ENCODE results near the gene RP2.
A peak's percentile ranks its signal among the peaks of the same experiment; 100 is the strongest.

The RP2 gene

GRCh38 chrX:46838974-46839480 is 2.2 kb downstream of the RP2 start:
- no peak for DNase-seq
- intact Hi-C loops (cut with DNase I), result no loop called here

- intact Hi-C loops (cut with DNase I), result no loop called here
- DNase-seq, result no peak
Measured at GRCh38 chrX:46840946-46841345, 4.1 kb downstream of the RP2 start.

- DNase-seq, result peak in 33 of 42 donors; percentile 1 to 71 (median 35)
- intact Hi-C loops (cut with DNase I), result no loop called here
Measured at GRCh38 chrX:46841346-46841745, 4.5 kb downstream of the RP2 start.

GRCh38 chrX:46844913-46845312 is 8.1 kb downstream of the RP2 start:
- intact Hi-C loops (cut with DNase I), result no loop called here
- no peak for DNase-seq

- intact Hi-C loops (cut with DNase I), result no loop called here
Measured at GRCh38 chrX:46849933-46850332, 13.1 kb downstream of the RP2 start.

GRCh38 chrX:46850771-46851170 is 13.9 kb downstream of the RP2 start:
- intact Hi-C loops (cut with DNase I), result no loop called here
- no peak for DNase-seq

More at GRCh38 chrX:46849933-46850332, 13.1 kb downstream of the RP2 start:
- no peak for DNase-seq

GRCh38 chrX:46856483-46856882 is 19.6 kb downstream of the RP2 start:
- no peak for DNase-seq
- intact Hi-C loops (cut with DNase I), result no loop called here

GRCh38 chrX:46860557-46860956 is 23.7 kb downstream of the RP2 start:
- intact Hi-C loops (cut with DNase I), result no loop called here
- DNase-seq, result no peak

GRCh38 chrX:46863072-46863471 is 26.2 kb downstream of the RP2 start:
- DNase-seq, result no peak
- intact Hi-C loops (cut with DNase I), result no loop called here

GRCh38 chrX:46864606-46865005 is 27.8 kb downstream of the RP2 start:
- intact Hi-C loops (cut with DNase I), result no loop called here
- DNase-seq, result no peak

GRCh38 chrX:46865281-46865680 is 28.4 kb downstream of the RP2 start:
- no peak for DNase-seq
- intact Hi-C loops (cut with DNase I), result no loop called here

GRCh38 chrX:46866726-46867125 is 29.9 kb downstream of the RP2 start:
- DNase-seq, result no peak
- intact Hi-C loops (cut with DNase I), result no loop called here

GRCh38 chrX:46873746-46874145 is 36.9 kb downstream of the RP2 start:
- no peak for DNase-seq
- intact Hi-C loops (cut with DNase I), result no loop called here

GRCh38 chrX:46876901-46877300 is 40.1 kb downstream of the RP2 start:
- no peak for DNase-seq
- intact Hi-C loops (cut with DNase I), result no loop called here

- no peak for DNase-seq
- intact Hi-C loops (cut with DNase I), result no loop called here
Measured at GRCh38 chrX:46882266-46882665, 45.4 kb downstream of the RP2 start.

- DNase-seq, result no peak
- intact Hi-C loops (cut with DNase I), result no loop called here
Measured at GRCh38 chrX:46884799-46885198, 48.0 kb downstream of the RP2 start.

- intact Hi-C loops (cut with DNase I), result no loop called here
- DNase-seq, result no peak
Measured at GRCh38 chrX:46898207-46898606, 61.4 kb downstream of the RP2 start.

GRCh38 chrX:46903458-46904242 is 66.8 kb downstream of the RP2 start:
- intact Hi-C loops (cut with DNase I), result loop anchor here (2.0 kb wide), 1 partner anchor 127 kb away; no protein-coding TSS in a partner anchor
- peak; percentile 66 to 93 (median 84) for DNase-seq

GRCh38 chrX:46904626-46905025 is 67.8 kb downstream of the RP2 start:
- DNase-seq, result no peak
- intact Hi-C loops (cut with DNase I), result no loop called here

GRCh38 chrX:46910415-46910814 is 73.6 kb downstream of the RP2 start:
- intact Hi-C loops (cut with DNase I), result no loop called here
- DNase-seq, result no peak

GRCh38 chrX:46912098-46912602 is 75.3 kb downstream of the RP2 start, which contains the start of gene JADE3:
Gene JADE3, plus strand, starts transcription at chrX:46912421. Its CDS starts 72,474 bp downstream, at chrX:46984895.
- intact Hi-C loops (cut with DNase I), result no loop called here

More at GRCh38 chrX:46912098-46912602, 75.3 kb downstream of the RP2 start, which contains the start of gene JADE3:
- DNase-seq, result peak in 40 of 42 donors; percentile 16 to 79 (median 54)

All from head of caudate nucleus (tissue), 42 donors.